Mucosa of rectum (tissue), 2 donors: ENCODE measurements around the gene CLEC20A.

Source experiments
- H3K27ac ChIP-seq, 2 donors: one replicate each; pipeline ENCODE4 v1.7.0; 2013; ENCODE audit warnings: inconsistent platforms in 2 of 2, low read depth in 2 of 2, low read length in 2 of 2
- H3K27me3 ChIP-seq, 2 donors: one replicate each; pipeline ENCODE4 v1.7.0; 2013; ENCODE audit warnings: low read length in 2 of 2; ENCODE audit not compliant: control insufficient read depth in 2 of 2, insufficient read depth in 2 of 2
- H3K36me3 ChIP-seq, 2 donors: one replicate each; pipeline ENCODE4 v1.7.0; 2013; ENCODE audit warnings: low read length in 2 of 2; ENCODE audit not compliant: control insufficient read depth in 2 of 2, insufficient read depth in 2 of 2
- H3K4me1 ChIP-seq, 2 donors: one replicate each; pipeline ENCODE4 v1.7.0; 2013; ENCODE audit warnings: low read length in 2 of 2, mild to moderate bottlenecking in 1 of 2; ENCODE audit not compliant: control insufficient read depth in 2 of 2, insufficient read depth in 2 of 2
- H3K4me3 ChIP-seq, 2 donors: one replicate each; pipeline ENCODE4 v1.7.0; 2013; ENCODE audit warnings: low read length in 2 of 2
- H3K9ac ChIP-seq, 2 donors: one replicate each; pipeline ENCODE4 v1.7.0; 2013; ENCODE audit warnings: low read length in 2 of 2, low read depth in 1 of 2, mild to moderate bottlenecking in 1 of 2
- H3K9me3 ChIP-seq, 2 donors: one replicate each; pipeline ENCODE4 v1.7.0; 2013; ENCODE audit warnings: low read length in 2 of 2; ENCODE audit not compliant: control insufficient read depth in 2 of 2
- donor health status: healthy.
- donor health status: Normal muscosa, but diverticular disease.

CLEC20A gene

GRCh38 chr1:178483251-178483957, 13.4 kb downstream of the CLEC20A start:
- Histone ChIP-seq H3K27ac (no peak overlapping the region), H3K4me3 (no peak overlapping the region), H3K9ac (no peak overlapping the region), H3K36me3 (no peaks in the 10 kb centered on the region), H3K27me3 (no peaks in the 10 kb centered on the region), H3K9me3 (no peaks in the 10 kb centered on the region), H3K4me1 (no peaks in the 10 kb centered on the region)

GRCh38 chr1:178477841-178478240, 18.9 kb downstream of the CLEC20A start:
- H3K4me3 ChIP-seq, result no peak overlapping the region
- no peaks in the 10 kb centered on the region for H3K4me1 ChIP-seq
- peaks cover 2 to 10% of the 10 kb centered on the region in 2 donors for H3K36me3 ChIP-seq
- no peak overlapping the region for H3K27ac ChIP-seq
- H3K27me3 ChIP-seq, result no peaks in the 10 kb centered on the region
- no peak overlapping the region for H3K9ac ChIP-seq
- no peaks in the 10 kb centered on the region for H3K9me3 ChIP-seq

DNA sequence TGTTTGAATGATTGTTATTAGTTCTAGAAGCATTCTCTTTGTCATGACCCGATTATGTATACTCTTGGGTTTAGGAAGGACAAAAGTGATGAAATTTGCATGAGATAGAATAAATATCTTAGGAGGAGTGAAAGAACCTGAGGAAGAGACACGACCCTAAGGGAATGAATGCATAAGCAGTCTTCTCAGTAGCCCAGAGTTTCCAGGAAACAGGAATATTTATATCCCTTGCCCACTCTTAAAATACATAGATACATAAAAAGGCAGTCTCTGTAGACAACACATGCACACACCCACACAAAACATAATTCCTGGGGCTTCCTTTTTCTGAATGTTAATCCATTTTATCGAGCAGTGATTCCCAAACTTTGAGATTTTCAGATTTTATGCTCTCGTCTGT, 19.4 kb downstream of the CLEC20A start:
- H3K4me1 ChIP-seq, result no peaks in the 10 kb centered on the region
- no peak overlapping the region for H3K4me3 ChIP-seq
- no peak overlapping the region for H3K9ac ChIP-seq
- no peak overlapping the region for H3K27ac ChIP-seq
- no peaks in the 10 kb centered on the region for H3K9me3 ChIP-seq
- H3K27me3 ChIP-seq, result no peaks in the 10 kb centered on the region
- peaks cover 3 to 11% of the 10 kb centered on the region in 2 donors for H3K36me3 ChIP-seq

DNA sequence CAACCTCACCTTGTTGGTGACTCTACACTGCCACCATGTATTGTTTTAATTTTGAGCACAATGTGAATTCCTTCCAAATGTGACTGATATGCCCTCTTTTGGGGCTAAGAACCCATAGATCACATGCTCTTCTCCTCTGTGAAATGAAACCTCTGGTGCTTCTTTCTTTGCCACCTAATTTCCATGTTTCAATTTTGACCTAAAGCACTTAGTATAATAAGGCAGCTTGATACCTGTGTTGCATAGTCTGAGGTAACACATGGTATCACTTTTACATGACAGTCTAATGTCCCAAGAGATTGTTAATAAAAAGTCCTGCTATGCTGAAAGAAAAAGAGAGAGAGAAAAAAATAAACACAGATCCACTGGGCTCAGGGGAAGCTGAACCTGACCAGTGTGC, 24.2 kb downstream of the CLEC20A start:
- no peaks in the 10 kb centered on the region for H3K4me1 ChIP-seq
- no peak overlapping the region for H3K4me3 ChIP-seq
- no peak overlapping the region for H3K27ac ChIP-seq
- no peaks in the 10 kb centered on the region for H3K27me3 ChIP-seq
- H3K9ac ChIP-seq, result no peak overlapping the region
- H3K9me3 ChIP-seq, result no peaks in the 10 kb centered on the region
- peaks cover 12 to 22% of the 10 kb centered on the region in 2 donors for H3K36me3 ChIP-seq

DNA sequence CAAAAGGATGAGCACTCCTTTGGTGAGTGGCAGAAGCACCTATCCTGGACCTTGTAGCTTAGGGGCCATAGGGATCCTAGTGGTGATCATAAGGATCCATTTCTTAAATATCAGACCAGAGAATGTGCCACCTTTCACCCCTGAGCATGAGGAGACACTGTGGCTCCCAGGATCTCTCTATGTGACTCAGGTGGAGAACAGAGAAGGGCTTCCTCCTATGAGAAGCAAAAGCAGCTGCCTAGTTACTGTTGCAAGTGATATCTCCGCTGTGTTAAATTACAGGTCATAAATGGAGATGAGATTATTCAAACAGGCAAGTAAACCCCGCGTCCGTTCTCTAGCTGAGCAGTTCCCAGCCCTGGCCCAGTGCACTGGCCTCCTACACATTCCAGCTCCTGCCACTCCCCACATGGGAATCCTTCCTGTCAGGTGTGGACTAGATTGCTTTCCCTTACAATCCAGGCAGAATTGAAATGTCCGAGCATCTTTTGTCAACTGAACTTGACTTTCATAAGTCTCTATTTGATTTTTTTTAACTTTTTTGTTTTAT, 26.3 kb downstream of the CLEC20A start:
- no peak overlapping the region for H3K9ac ChIP-seq
- H3K27me3 ChIP-seq, result no peaks in the 10 kb centered on the region
- no peaks in the 10 kb centered on the region for H3K9me3 ChIP-seq
- H3K36me3 ChIP-seq, result peaks cover 23 to 30% of the 10 kb centered on the region in 2 donors
- no peak overlapping the region for H3K4me3 ChIP-seq
- H3K4me1 ChIP-seq, result no peaks in the 10 kb centered on the region
- H3K27ac ChIP-seq, result no peak overlapping the region

GRCh38 chr1:178467837-178468236, 28.9 kb downstream of the CLEC20A start:
- no peak overlapping the region for H3K4me3 ChIP-seq
- no peaks in the 10 kb centered on the region for H3K9me3 ChIP-seq
- H3K27me3 ChIP-seq, result no peaks in the 10 kb centered on the region
- H3K9ac ChIP-seq, result no peak overlapping the region
- H3K27ac ChIP-seq, result no peak overlapping the region
- no peaks in the 10 kb centered on the region for H3K4me1 ChIP-seq
- peaks cover 25 to 26% of the 10 kb centered on the region in 2 donors for H3K36me3 ChIP-seq

- Histone ChIP-seq H3K4me1 (no peaks in the 10 kb centered on the region), H3K4me3 (no peak overlapping the region), H3K36me3 (peaks cover 22 to 24% of the 10 kb centered on the region in 2 donors), H3K27ac (no peak overlapping the region), H3K9ac (no peak overlapping the region), H3K9me3 (no peaks in the 10 kb centered on the region), H3K27me3 (no peaks in the 10 kb centered on the region)
These were observed 31.8 kb downstream of the CLEC20A start for GRCh38 chr1:178465011-178465410.

GRCh38 chr1:178464566-178464965, 32.2 kb downstream of the CLEC20A start:
- Histone ChIP-seq H3K27me3 (no peaks in the 10 kb centered on the region), H3K4me3 (no peak overlapping the region), H3K9ac (no peak overlapping the region), H3K4me1 (no peaks in the 10 kb centered on the region), H3K27ac (no peak overlapping the region), H3K9me3 (no peaks in the 10 kb centered on the region), H3K36me3 (peaks cover 22 to 24% of the 10 kb centered on the region in 2 donors)

GRCh38 chr1:178464141-178464540, 32.6 kb downstream of the CLEC20A start:
- Histone ChIP-seq H3K27me3 (no peaks in the 10 kb centered on the region), H3K4me1 (no peaks in the 10 kb centered on the region), H3K9ac (no peak overlapping the region), H3K27ac (no peak overlapping the region), H3K4me3 (no peak overlapping the region), H3K36me3 (peaks cover 22 to 24% of the 10 kb centered on the region in 2 donors), H3K9me3 (no peaks in the 10 kb centered on the region)

- Histone ChIP-seq H3K4me1 (no peaks in the 10 kb centered on the region), H3K27ac (no peak overlapping the region), H3K27me3 (no peaks in the 10 kb centered on the region), H3K9me3 (no peaks in the 10 kb centered on the region), H3K36me3 (peaks cover 9 to 26% of the 10 kb centered on the region in 2 donors), H3K9ac (no peak overlapping the region), H3K4me3 (no peak overlapping the region)
These were observed 35.1 kb downstream of the CLEC20A start for GRCh38 chr1:178461701-178462100.
